ENCODE data around the gene FBXO31.

The FBXO31 gene

DNA sequence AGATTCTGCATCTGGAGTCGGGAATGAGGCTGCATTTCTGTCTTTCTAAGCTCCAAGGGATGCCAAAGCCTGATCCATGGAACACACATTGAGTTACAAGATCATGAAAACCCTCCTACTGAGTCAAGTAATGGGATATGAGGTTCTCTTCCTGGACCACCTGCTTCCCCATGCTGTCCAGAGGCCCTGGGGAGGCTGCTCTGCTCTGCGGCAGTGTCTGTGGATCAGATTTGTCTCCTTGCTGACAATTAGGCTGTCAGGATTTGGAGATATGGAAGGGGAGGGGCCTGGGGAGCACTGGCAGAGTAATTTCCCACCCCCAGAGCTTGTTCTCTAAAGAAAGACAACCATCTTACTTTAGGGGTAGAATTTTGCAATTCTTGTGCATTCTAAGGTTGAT, 99.4 kb downstream of the FBXO31 start:
- DNase-seq (ENCODE audit: low read depth in 2 of 2), result no peak

DNA sequence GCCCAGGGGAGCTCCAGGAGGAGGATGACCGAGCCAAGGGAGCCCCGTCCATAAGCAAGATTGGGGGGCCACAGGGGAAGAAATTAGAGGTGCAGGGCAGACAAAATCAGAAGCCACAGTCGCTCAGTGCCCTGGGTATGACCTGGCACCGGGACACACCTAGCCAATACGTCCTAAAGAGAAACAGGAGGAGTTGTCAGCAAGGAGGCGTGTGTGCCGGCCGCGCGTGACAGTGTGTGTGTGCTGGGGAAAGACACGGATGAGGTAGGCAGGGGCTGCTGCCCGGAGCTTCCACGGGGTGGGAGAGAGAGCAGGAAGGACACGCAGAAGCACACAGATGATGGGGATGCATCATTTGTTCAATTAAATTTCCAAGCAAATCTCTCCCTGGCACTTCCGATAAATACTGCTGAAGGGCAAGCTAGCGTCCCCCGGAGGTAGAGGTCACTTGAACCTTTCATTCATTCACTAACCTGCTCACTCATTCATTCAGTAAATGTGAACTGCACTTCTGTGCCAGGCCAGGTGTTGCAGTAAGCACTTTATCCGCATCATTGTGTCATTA, 104.4 kb downstream of the FBXO31 start:
- no peak for DNase-seq (ENCODE audit: low read depth in 2 of 2)

DNA sequence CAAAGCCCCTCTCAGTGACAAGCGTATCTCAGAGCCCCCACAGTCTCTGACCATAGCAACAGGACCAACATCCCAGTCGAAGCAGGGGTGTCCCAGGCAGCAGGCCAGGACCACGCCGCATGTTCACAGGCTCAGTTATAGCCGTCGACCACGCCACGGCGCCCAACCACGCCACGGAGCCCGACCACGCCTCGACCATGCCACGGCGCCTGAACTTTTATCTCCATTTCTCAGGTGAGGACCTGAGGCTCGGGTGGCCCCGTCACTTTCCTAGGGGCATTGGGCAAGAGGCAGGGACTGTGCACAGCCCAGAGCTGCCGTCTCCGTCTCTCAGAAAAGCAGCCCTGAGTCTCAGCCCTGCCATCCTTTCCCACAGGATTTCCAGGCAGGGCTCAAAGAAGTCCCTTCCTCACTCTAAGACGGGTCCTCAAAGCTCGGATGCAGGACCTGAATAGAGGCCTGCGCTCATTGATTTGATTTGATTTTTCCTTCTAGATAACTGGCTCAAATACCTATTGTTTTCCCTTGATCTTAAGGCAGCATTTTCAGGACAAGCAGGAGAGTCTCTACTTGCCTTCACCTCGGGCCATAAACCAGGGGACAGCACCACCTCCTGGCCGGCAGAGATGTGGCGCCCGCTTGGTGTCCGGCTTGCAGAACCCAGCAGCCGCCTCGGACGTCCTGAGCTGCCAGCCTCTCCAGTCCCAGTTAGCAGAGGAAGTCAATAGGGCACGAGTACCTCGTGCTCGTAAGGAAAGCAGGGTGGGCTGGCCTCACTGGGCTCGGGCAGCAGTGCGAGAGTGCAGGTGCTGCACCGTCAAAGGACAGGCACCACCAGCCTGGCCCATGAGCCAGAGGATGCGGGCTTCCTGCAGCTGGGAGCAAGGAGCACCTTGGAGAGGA, 105.1 kb downstream of the FBXO31 start:
- peak; percentile 4 to 38 for DNase-seq (ENCODE audit: low read depth in 2 of 2)
